Adrenal gland (tissue), 5 donors: ENCODE results near the gene RGCC.

Source experiments
- POLR2A ChIP-seq, 2 donors: fragments of 450-650 bp; IDR thresholded peaks; one replicate each; pipeline ENCODE4 v1.6.1; 2017; ENCODE audit warnings: antibody characterized with exemption in 2 of 2, mild to moderate bottlenecking in 2 of 2, moderate library complexity in 1 of 2
- TF ChIP-seq, protein P1 (sequence below), 6 experiments: fragments of 450-650 bp in 4 of 6; fragments of 200-600 bp in 2 of 6; sonication (generic) in 1 of 6; IDR thresholded peaks; 1 replicate in 5 of 6; 2 replicates in 1 of 6; pipeline versions ENCODE4 v1.5.1 to v1.8.0; 2016 to 2021; ENCODE audit warnings: antibody characterized with exemption in 6 of 6, mild to moderate bottlenecking in 2 of 6, moderate library complexity in 1 of 6
- donor health status: DM: no; HTN: no; CAD: no.

DNA sequence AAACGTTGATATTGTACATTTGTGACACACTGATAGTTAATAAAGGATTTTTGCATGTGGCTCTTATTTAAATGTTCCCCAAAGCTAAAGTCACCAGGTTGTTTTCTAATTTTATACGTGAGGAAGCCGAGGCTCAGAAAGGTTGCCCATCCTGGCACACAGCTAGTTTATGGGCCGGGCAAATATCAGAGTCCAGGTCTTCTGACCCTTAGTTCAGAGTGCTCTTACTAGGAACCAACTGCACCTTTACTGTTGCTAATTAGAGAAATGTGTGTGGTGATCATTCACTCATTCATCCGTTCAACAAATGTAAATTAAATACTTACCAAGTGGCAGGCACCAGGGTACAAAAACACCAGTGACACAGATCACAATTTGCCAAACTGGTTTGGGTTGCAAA is 46.3 kb upstream of the RGCC start:
- TF ChIP-seq, protein P1, sequence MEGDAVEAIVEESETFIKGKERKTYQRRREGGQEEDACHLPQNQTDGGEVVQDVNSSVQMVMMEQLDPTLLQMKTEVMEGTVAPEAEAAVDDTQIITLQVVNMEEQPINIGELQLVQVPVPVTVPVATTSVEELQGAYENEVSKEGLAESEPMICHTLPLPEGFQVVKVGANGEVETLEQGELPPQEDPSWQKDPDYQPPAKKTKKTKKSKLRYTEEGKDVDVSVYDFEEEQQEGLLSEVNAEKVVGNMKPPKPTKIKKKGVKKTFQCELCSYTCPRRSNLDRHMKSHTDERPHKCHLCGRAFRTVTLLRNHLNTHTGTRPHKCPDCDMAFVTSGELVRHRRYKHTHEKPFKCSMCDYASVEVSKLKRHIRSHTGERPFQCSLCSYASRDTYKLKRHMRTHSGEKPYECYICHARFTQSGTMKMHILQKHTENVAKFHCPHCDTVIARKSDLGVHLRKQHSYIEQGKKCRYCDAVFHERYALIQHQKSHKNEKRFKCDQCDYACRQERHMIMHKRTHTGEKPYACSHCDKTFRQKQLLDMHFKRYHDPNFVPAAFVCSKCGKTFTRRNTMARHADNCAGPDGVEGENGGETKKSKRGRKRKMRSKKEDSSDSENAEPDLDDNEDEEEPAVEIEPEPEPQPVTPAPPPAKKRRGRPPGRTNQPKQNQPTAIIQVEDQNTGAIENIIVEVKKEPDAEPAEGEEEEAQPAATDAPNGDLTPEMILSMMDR (IDR thresholded peaks at IDR 0.05) = no peak
- TF ChIP-seq POLR2A (IDR thresholded peaks at IDR 0.05) = no peak
